Esophagus squamous epithelium (tissue), 4 donors: Measurements from ENCODE around the gene FGF5.

Experiments used
- CTCF ChIP-seq, 6 experiments: fragments of 450-650 bp in 4 of 6; fragments of 200-600 bp in 2 of 6; sonication (generic) in 2 of 6; IDR thresholded peaks; one replicate each; pipeline ENCODE4 v1.5.1; 2016 to 2019; ENCODE audit warnings: antibody characterized with exemption in 6 of 6, mild to moderate bottlenecking in 4 of 6, moderate library complexity in 4 of 6
- POLR2A ChIP-seq, 4 donors: fragments of 450-650 bp; IDR thresholded peaks; one replicate each; pipeline ENCODE4 v1.6.1; 2017; ENCODE audit warnings: antibody characterized with exemption in 4 of 4, mild to moderate bottlenecking in 4 of 4, moderate library complexity in 3 of 4

GRCh38 chr4:80335554-80336358 is 69.3 kb downstream of the FGF5 start, which contains the start of gene CFAP299:
- peak in 1 of 6 experiments; percentile 10 for TF ChIP-seq CTCF (IDR thresholded peaks at IDR 0.05)
- no peak for TF ChIP-seq POLR2A (IDR thresholded peaks at IDR 0.05)
